Natural killer cell treated with Interleukin-12 subunit alpha and Interleukin-12 subunit beta and Interleukin-15 and Interleukin-18, amount 100 ng/mL, for 72 hours (primary cell): ENCODE data around the gene OR2A42. TPM values are rescaled to one million over a fixed set of nuclear protein-coding genes. Genes with fewer than 3 reads are reported as not detected.
A peak's percentile ranks its signal among the peaks of the same experiment; 100 is the strongest.
"Not testable (repeated sequence)": the region's sequence is repeated elsewhere in the genome, so short reads cannot be mapped to it uniquely, and the experiment has no call there.

ENCODE experiments used
- ATAC-seq, 2 donors: fragments of 150-1000 bp; cut with Tn5 transposase in 1 of 2; sonication (Bioruptor Pico), chemical (Tn5 transposase) in 1 of 2; 2 replicates each; pipeline ENCODE4 v1.10.0; 2021
- DNase-seq: peaks from one replicate; pipeline ENCODE4 v3.0.0; 2022; ENCODE audit warnings: low spot score
- H3K27ac Mint-ChIP-seq, 2 donors: 1 replicate in 1 of 2; 2 replicates in 1 of 2; pipeline ENCODE4 v1.8.0; 2022; ENCODE audit warnings: mixed read lengths in 2 of 2, mild to moderate bottlenecking in 1 of 2, moderate library complexity in 1 of 2
- H3K27me3 Mint-ChIP-seq, 2 donors: 1 replicate in 1 of 2; 2 replicates in 1 of 2; pipeline ENCODE4 v1.8.0; 2022; ENCODE audit warnings: mixed read lengths in 2 of 2
- H3K36me3 Mint-ChIP-seq: one replicate; pipeline ENCODE4 v1.8.0; 2022; ENCODE audit warnings: mixed read lengths
- H3K4me1 Mint-ChIP-seq, 2 donors: 1 replicate in 1 of 2; 2 replicates in 1 of 2; pipeline ENCODE4 v1.8.0; 2022; ENCODE audit warnings: low read depth in 2 of 2, mixed read lengths in 2 of 2, mild to moderate bottlenecking in 1 of 2
- H3K4me3 Mint-ChIP-seq: one replicate; pipeline ENCODE4 v1.8.0; 2022; ENCODE audit warnings: mixed read lengths
- H3K9me3 Mint-ChIP-seq: 2 replicates; pipeline ENCODE4 v1.8.0; 2022; ENCODE audit warnings: mixed read lengths
- total RNA-seq, 2 donors: library from RNA; stranded (reverse); gene quantifications; one replicate each; pipeline ENCODE4 v1.2.3, GENCODE V29; 2022

The OR2A42 gene, protein sequence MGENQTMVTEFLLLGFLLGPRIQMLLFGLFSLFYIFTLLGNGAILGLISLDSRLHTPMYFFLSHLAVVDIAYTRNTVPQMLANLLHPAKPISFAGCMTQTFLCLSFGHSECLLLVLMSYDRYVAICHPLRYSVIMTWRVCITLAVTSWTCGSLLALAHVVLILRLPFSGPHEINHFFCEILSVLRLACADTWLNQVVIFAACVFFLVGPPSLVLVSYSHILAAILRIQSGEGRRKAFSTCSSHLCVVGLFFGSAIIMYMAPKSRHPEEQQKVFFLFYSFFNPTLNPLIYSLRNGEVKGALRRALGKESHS
- not detected for total RNA-seq

DNA sequence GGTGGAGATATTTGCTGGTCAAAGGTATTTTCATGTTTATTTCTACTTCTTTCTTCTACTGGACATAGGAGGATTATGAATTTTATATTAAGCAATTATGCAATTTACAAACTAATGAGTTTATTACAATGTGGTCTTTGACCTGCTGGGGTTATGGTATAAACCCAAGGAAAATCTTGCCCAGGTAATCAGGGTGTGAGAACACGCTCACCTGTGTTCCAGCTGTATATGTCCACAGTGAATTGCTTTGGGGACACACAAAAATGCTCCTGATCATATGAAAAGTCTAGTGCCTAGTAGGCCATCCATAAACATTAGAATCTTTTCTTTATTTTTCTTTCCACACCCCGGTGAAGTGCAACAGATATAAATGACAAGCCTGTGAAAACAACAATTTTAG lies at the start of gene OR2A42:
OR2A42 (minus strand) TSS at position 241 of the 400 bp plus-strand sequence. CDS start 6,762 bp downstream, outside the sequence.
- not testable (repeated sequence) for H3K4me1 Mint-ChIP-seq, H3K27ac Mint-ChIP-seq, DNase-seq, H3K4me3 Mint-ChIP-seq, H3K9me3 Mint-ChIP-seq, ATAC-seq, H3K27me3 Mint-ChIP-seq, H3K36me3 Mint-ChIP-seq

DNA sequence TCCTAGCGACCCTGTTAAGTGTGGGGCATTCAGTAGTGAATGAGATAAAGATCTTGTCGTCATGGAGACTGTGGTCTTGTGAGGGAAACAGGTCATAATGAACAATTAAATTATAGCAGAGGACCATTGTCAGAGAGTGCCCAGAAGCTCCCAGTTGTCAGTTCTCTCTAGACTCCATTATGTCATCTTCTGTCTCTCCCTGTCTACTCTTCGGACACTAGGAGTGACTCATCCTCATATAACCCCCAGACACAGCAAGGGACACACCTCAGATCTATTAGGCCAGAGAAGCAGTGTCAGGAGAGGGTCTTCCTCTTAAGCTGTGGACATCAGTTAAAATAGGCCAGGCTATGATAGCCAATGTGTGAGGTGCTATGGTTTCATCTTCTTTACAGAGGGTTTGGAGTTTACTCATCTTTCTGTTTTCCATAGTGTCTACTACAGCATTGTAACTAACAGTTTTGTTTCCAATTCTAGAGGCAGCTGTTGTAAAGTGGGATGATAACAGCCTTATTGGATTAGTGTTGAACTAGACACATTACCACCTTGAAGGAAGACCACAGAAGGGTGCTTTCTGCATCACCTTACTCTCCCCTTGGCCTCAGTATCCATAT lies 47.9 kb upstream of the OR2A42 start:
- not testable (repeated sequence) for ATAC-seq, H3K4me3 Mint-ChIP-seq, H3K4me1 Mint-ChIP-seq, DNase-seq, H3K9me3 Mint-ChIP-seq, H3K27me3 Mint-ChIP-seq, H3K36me3 Mint-ChIP-seq, H3K27ac Mint-ChIP-seq

DNA sequence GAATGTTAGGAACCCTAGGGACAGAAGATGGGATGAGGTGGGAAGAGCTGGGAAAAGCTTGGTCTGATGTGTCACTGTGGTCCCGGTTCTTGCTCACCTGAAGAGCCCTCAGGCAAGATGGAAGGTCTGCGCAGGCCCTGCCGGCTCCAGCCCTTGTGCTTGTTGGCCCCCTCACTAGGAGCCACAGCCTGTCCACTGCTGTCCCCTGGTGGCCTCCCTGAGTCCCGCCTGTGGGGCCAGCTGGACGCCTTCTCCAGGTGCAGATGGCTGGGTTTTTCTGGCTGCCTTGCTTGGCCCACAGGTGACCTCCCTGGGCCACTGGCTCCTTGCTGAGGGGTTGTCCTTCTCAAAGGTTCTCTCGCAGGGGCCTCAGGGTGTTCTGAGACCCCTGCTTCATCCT lies 44.3 kb upstream of the OR2A42 start:
- not testable (repeated sequence) for H3K27me3 Mint-ChIP-seq, H3K9me3 Mint-ChIP-seq, H3K4me3 Mint-ChIP-seq, ATAC-seq, H3K36me3 Mint-ChIP-seq, DNase-seq, H3K4me1 Mint-ChIP-seq, H3K27ac Mint-ChIP-seq

DNA sequence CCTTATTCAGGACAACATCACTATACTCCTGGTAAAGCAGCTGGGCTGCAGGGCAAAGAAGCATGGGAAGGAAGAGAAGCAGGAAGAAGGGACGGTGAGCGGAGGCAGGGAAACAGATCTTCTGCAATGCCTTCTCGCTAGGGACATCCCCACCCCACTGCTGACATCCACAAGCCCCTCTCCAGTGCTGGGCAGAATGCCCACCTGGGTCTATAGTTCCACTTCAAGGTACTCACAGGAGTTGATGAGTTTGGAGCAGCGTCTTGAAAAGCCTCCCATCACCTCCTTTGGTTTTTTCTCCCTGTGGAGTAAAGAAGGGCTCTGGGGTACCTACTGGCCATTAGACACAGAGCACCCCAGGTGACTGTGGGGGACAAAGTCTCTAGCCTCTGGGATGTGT lies 43.1 kb upstream of the OR2A42 start:
- not testable (repeated sequence) for H3K27ac Mint-ChIP-seq, DNase-seq, H3K4me3 Mint-ChIP-seq, H3K9me3 Mint-ChIP-seq, H3K27me3 Mint-ChIP-seq, H3K4me1 Mint-ChIP-seq, H3K36me3 Mint-ChIP-seq
- ATAC-seq = peak in 1 of 2 donors; percentile 3

DNA sequence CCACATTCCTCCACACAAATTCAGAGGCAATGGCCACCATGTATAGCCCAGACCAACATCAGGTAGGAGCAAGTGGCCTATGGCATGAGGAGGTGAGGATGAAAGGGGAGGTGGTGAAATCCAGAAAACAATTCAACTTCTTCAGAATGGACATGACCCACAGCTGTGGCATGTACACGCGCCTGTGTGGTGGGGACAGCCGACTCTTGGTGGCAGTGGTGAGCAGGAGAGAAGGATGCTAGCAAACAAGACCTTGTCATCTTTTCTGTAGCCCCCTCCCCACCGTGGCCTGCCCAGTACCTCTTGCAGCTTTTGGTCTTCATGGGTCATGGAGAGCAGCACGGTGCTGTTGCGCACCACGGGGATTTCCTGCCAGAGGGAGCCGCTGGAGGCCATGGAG lies 42.6 kb upstream of the OR2A42 start:
- not testable (repeated sequence) for H3K27me3 Mint-ChIP-seq, H3K4me3 Mint-ChIP-seq, H3K4me1 Mint-ChIP-seq, ATAC-seq, H3K9me3 Mint-ChIP-seq, H3K27ac Mint-ChIP-seq, DNase-seq, H3K36me3 Mint-ChIP-seq

DNA sequence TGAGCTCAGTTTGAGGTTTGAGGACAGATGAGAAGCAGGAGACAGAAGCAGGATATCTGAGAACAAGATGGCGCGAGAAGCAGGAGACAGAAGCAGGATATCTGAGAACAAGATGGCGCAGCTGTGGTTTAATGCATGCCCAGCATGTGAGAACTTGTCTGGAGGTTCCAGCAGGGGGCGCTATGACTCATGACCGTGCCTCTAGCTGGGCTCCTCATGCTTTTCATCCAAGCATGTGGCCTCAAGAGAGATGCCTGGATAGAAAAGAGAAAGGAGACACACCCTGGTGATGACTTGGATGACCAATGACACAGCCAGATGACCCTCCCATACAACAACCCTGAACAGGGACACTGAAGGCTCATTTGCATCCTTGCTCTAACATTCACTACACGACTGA lies 40.6 kb upstream of the OR2A42 start:
- H3K27ac Mint-ChIP-seq, H3K36me3 Mint-ChIP-seq, H3K4me3 Mint-ChIP-seq, DNase-seq, ATAC-seq, H3K27me3 Mint-ChIP-seq, H3K9me3 Mint-ChIP-seq, H3K4me1 Mint-ChIP-seq: not testable (repeated sequence)

DNA sequence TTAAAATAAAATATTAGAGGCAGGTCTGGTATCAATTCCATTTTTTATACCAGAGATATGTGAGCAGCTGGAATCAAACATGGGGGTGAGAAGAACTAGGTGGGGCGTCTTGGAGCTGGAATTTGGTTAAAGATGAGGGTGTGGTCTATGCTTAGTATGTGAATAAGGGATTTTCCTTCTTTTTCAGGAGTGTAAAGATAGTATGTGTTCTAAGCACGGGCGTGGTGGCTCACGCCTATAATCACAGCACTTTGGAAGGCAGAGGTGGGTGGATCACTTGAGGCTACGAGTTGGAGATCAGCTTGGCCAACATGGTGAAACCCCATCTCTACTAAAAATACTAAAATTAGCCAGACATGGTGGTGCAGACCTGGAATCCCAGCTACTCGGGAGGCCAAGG lies 35.9 kb upstream of the OR2A42 start:
- H3K9me3 Mint-ChIP-seq, H3K27me3 Mint-ChIP-seq, H3K4me3 Mint-ChIP-seq, ATAC-seq, H3K4me1 Mint-ChIP-seq, DNase-seq, H3K27ac Mint-ChIP-seq, H3K36me3 Mint-ChIP-seq: not testable (repeated sequence)

DNA sequence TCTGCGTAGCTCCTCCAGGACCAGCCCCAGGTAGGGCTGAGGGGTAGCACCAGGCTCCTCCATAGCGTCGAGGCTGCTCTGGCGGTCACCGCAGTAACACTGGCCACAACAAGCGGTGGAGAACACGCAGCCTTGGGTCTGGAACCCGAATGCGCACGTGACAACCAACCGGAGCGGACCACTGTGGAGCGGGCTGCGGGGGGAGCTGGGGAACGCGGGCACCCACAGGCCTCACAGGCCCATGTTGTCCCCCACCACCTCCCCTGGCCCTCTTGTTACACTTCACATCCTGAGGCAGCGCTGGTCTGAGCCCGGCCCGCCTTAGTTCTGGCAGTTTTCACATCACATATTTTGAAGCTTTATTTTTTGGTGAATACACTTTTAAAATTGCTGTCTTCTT lies 29.8 kb upstream of the OR2A42 start, which contains the start of gene CTAGE8:
CTAGE8 (minus strand) TSS at position 101 of the 400 bp plus-strand sequence; CDS start at position 63, 38 bp downstream.
- not testable (repeated sequence) for H3K4me1 Mint-ChIP-seq, ATAC-seq, H3K4me3 Mint-ChIP-seq, DNase-seq, H3K9me3 Mint-ChIP-seq, H3K36me3 Mint-ChIP-seq, H3K27me3 Mint-ChIP-seq, H3K27ac Mint-ChIP-seq

DNA sequence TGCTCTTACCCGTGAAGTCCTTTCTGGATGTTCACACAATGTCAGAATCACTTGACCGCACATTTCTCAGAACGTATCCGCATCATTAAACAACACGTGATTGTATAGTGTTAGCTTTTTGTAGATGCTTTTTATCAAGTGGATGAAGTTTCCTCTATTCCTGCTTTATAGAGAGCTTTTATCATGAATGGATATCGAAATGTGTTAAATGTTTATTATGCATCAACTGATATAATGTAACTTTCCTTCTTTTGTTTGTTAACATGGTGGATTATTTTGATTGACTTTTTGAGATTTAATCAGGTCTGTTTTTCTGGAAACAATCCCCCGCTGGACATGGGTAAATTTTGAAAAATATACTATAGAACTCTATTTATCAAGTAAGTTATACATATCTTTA lies 25.3 kb upstream of the OR2A42 start, which contains the start of gene OR2A7:
OR2A7 (minus strand) TSS at position 101 of the 400 bp plus-strand sequence. CDS start 5,164 bp downstream, outside the sequence.
- H3K27ac Mint-ChIP-seq, H3K36me3 Mint-ChIP-seq, H3K9me3 Mint-ChIP-seq, H3K4me1 Mint-ChIP-seq, DNase-seq, H3K27me3 Mint-ChIP-seq, ATAC-seq, H3K4me3 Mint-ChIP-seq: not testable (repeated sequence)

DNA sequence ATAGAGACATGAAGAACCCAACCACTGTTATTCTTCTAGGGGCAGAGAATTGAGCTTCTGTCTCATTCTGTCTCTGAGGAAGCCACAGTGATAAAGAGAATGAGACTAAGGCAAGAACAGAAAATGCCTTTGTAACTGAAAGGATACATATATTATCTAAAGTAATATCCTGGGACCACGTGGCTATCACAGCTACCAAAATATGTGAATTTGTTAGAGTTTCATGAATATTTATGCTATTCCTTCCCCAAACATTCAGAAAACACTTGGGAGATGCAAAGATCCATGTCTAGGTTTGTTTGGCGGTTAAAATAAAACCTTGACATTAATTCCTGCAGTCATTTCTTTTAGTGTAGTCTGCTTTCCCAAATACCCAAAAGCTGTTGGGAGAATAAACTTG lies 22.7 kb upstream of the OR2A42 start:
- ATAC-seq = peak in 1 of 2 donors; percentile 3
- not testable (repeated sequence) for H3K36me3 Mint-ChIP-seq, H3K4me1 Mint-ChIP-seq, H3K27me3 Mint-ChIP-seq, H3K9me3 Mint-ChIP-seq, H3K4me3 Mint-ChIP-seq, DNase-seq, H3K27ac Mint-ChIP-seq

DNA sequence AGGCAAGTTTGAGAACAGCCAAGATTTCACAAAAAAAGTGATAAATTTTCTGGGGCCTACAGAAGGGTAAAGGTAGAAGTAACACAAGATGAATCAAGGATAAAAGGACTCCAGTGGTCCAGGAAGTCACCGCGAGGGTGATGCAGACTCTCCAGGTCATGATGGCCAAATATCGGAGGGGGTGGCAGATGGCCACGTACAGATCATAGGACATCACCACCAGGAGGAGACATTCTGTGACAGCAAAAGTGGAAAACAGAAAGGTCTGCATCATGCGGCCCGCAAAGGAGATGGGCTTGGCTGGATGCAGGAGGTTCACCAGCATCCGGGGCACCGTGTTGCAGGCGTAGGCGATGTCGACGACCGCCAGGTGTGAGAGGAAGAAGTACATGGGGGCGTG lies 19.7 kb upstream of the OR2A42 start:
- H3K36me3 Mint-ChIP-seq, ATAC-seq, H3K27ac Mint-ChIP-seq, DNase-seq, H3K4me1 Mint-ChIP-seq, H3K9me3 Mint-ChIP-seq, H3K4me3 Mint-ChIP-seq, H3K27me3 Mint-ChIP-seq: not testable (repeated sequence)

DNA sequence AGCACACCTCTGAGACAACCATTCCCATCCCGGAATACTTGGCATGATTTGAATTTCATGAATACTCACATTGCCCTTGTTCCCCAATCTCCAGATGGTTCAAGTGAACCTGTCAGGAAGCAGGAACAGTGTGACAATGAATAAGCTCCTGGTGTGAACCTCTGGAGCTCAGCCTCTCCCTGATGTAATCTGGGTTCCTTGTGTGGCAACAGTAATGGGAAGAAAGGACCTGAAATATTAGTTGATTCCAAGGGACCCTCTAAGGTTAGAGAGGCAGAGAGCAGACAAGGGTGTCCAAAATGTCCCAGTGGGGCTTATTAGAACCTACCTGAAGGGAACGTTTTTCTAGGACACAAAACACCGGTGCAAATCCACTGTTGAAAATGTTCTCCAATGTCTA lies 16.7 kb upstream of the OR2A42 start:
- H3K9me3 Mint-ChIP-seq = no peaks in the 10 kb centered on the region
- H3K36me3 Mint-ChIP-seq = no peaks in the 10 kb centered on the region
- ATAC-seq (no peak), DNase-seq (no peak)
- no peaks in the 10 kb centered on the region for H3K27me3 Mint-ChIP-seq
- no peak overlapping the region for H3K27ac Mint-ChIP-seq
- H3K4me1 Mint-ChIP-seq = no peaks in the 10 kb centered on the region
- H3K4me3 Mint-ChIP-seq = no peak overlapping the region

DNA sequence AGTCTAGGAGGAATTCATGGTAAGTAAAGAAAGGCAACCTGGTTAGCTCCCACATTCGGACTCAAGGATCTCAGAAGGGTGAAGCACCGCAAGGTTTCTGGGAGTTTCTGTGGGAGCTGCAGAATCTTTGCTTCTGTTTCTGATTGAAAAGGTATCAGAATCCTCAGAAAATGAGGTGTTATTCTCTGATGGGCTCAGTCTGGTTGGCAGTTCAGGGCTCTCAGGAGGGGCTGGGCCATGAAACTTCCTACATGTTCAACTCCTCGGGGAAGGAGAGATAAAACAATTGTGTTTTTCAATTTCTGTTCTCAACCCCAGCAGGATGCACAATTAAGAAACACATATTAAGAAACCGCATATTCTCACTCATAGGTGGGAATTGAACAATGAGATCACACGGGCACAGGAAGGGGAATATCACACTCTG lies 16.1 kb upstream of the OR2A42 start:
- no peak overlapping the region for H3K27ac Mint-ChIP-seq
- no peaks in the 10 kb centered on the region for H3K4me1 Mint-ChIP-seq
- ATAC-seq = no peak
- DNase-seq = peak; percentile 60
- H3K4me3 Mint-ChIP-seq = no peak overlapping the region
- H3K27me3 Mint-ChIP-seq = no peaks in the 10 kb centered on the region
- no peaks in the 10 kb centered on the region for H3K36me3 Mint-ChIP-seq
- no peaks in the 10 kb centered on the region for H3K9me3 Mint-ChIP-seq

DNA sequence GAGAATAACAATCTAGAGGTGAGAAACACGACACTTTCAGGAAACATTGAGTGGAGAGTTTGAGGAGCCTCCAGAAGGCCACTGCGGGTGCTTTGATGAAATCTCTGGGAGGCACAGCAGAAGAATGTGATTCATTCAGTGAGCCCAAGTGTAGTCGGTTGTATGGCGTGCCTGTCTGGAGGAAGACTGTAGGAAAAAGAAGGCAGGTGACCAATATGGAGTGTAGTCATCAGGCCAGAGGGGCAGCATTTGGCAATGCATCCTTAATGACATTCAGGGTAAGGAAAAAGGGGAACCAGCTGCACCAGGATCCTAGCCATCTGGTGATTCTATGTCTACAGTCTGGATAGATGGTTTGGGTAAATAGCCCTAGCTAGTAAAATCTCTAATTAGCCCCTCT lies 12.9 kb upstream of the OR2A42 start:
- H3K27ac Mint-ChIP-seq, ATAC-seq, H3K27me3 Mint-ChIP-seq, H3K9me3 Mint-ChIP-seq, H3K4me1 Mint-ChIP-seq, H3K36me3 Mint-ChIP-seq, H3K4me3 Mint-ChIP-seq, DNase-seq: not testable (repeated sequence)
